H1 (cell line): ENCODE results near the gene GBP7.

Experiments
- CEBPB ChIP-seq: IDR thresholded peaks from 2 replicates; pipeline ENCODE4 v1.6.1; 2012; ENCODE audit warnings: low read depth, low read length
- EZH2 ChIP-seq: fragments of 200-600 bp; sonication (generic); IDR thresholded peaks from 2 replicates; pipeline ENCODE4 v1.7.1; 2012; ENCODE audit warnings: low read depth, mild to moderate bottlenecking, moderate library complexity, low read length, inconsistent platforms; ENCODE audit not compliant: severe bottlenecking
- JUND ChIP-seq: IDR thresholded peaks from 2 replicates; pipeline ENCODE4 v1.6.1; 2011; ENCODE audit warnings: mild to moderate bottlenecking, improper control_type of control experiment, low read length
- KDM1A ChIP-seq: fragments of 200-600, 300-600 bp; sonication (generic); IDR thresholded peaks from 2 replicates; pipeline ENCODE4 v1.7.1; 2016; ENCODE audit warnings: mild to moderate bottlenecking, low read length, borderline replicate concordance
- TCF12 ChIP-seq: IDR thresholded peaks from 2 replicates; pipeline ENCODE4 v1.6.1; 2011; ENCODE audit warnings: low read depth, mild to moderate bottlenecking, low read length
- TEAD4 ChIP-seq: IDR thresholded peaks from 2 replicates; pipeline ENCODE4 v1.6.1; 2012; ENCODE audit warnings: low read depth, low read length, inconsistent platforms, mixed read lengths
- YY1 ChIP-seq: IDR thresholded peaks from 2 replicates; pipeline ENCODE4 v1.6.1; 2011; ENCODE audit warnings: low read depth, mild to moderate bottlenecking, low read length
- TF ChIP-seq, protein P1 (sequence below), 3 experiments: IDR thresholded peaks; 1 replicate in 2 of 3; 2 replicates in 1 of 3; pipeline versions ENCODE4 v1.5.1 to v1.6.1; 2011; ENCODE audit warnings: low read length in 3 of 3, mild to moderate bottlenecking in 3 of 3, inconsistent platforms in 2 of 3, low read depth in 1 of 3, moderate library complexity in 1 of 3; ENCODE audit not compliant: insufficient read depth in 1 of 3; ENCODE audit errors: control extremely low read depth in 1 of 3
- TF ChIP-seq, protein P2 (sequence below): IDR thresholded peaks from 2 replicates; pipeline ENCODE4 v1.6.1; 2012; ENCODE audit warnings: inconsistent platforms

DNA sequence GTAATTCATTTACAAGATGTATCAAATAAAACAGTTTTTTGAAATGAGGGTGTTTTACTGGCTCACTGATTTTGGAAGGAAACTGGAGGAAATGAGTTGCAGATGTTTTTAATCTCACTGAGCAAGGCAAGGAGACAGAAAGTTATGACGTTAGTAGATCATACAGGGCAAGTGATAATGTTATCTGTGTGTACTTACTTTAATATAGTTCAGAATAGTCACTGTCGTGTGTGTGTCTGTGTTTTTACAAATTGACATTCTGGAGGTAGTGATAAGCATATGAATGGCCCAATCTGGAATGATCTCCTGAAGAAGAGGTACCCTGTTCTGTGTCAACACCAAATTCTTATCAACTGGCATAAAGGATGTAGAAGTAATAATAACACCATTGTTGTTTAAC is 24.9 kb upstream of the GBP7 start:
- TF ChIP-seq EZH2 = no peak
- TF ChIP-seq CEBPB = no peak
- TF ChIP-seq, protein P1, sequence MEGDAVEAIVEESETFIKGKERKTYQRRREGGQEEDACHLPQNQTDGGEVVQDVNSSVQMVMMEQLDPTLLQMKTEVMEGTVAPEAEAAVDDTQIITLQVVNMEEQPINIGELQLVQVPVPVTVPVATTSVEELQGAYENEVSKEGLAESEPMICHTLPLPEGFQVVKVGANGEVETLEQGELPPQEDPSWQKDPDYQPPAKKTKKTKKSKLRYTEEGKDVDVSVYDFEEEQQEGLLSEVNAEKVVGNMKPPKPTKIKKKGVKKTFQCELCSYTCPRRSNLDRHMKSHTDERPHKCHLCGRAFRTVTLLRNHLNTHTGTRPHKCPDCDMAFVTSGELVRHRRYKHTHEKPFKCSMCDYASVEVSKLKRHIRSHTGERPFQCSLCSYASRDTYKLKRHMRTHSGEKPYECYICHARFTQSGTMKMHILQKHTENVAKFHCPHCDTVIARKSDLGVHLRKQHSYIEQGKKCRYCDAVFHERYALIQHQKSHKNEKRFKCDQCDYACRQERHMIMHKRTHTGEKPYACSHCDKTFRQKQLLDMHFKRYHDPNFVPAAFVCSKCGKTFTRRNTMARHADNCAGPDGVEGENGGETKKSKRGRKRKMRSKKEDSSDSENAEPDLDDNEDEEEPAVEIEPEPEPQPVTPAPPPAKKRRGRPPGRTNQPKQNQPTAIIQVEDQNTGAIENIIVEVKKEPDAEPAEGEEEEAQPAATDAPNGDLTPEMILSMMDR (IDR thresholded peaks at IDR 0.05; ENCODE audit: control extremely low read depth in 1 of 3, insufficient read depth in 1 of 3, low read depth in 1 of 3, low read length in 3 of 3) = no peak
- TF ChIP-seq TEAD4 = no peak
- TF ChIP-seq KDM1A = no peak
- no peak for TF ChIP-seq YY1
- TF ChIP-seq TCF12 = no peak
- TF ChIP-seq, protein P2, sequence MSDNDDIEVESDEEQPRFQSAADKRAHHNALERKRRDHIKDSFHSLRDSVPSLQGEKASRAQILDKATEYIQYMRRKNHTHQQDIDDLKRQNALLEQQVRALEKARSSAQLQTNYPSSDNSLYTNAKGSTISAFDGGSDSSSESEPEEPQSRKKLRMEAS = no peak
- TF ChIP-seq JUND = no peak
